ENCODE results near the gene MAP4K4.
"Not testable (repeated sequence)": the region's sequence is repeated elsewhere in the genome, so short reads cannot be mapped to it uniquely, and the experiment has no call there.

Gene MAP4K4

GRCh38 chr2:101905746-101906336 lies 208.3 kb downstream of the MAP4K4 start:
- no peak for DNase-seq (ENCODE audit: low read depth)

GRCh38 chr2:101909760-101910159 lies 212.3 kb downstream of the MAP4K4 start:
- DNase-seq (ENCODE audit: low read depth): no peak

- DNase-seq (ENCODE audit: low read depth): no peak
Observed at GRCh38 chr2:101912545-101912944, 215.0 kb downstream of the MAP4K4 start.

- DNase-seq (ENCODE audit: low read depth): no peak
Observed at GRCh38 chr2:101921319-101921952, 223.9 kb downstream of the MAP4K4 start.

DNA sequence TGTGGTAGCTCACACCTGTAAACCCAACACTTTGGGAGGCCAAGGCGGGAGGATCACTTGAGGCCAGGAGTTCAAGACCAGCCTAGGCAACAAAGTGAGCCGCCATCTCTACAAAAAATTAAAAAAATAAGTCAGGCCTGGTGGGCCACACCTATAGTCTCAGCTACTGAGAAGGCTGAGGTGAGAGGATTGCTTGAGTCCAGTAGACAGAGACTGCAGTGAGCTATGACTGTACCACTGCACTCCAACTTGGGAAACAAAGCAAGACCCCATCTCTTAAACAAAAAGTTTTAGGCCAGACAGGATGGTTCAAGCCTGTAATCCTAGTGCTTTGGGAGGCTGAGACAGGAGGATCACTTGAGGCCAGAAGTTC lies 224.4 kb downstream of the MAP4K4 start:
- DNase-seq (ENCODE audit: low read depth): no peak

GRCh38 chr2:101924311-101924710 lies 226.8 kb downstream of the MAP4K4 start:
- DNase-seq (ENCODE audit: low read depth): not testable (repeated sequence)

DNA sequence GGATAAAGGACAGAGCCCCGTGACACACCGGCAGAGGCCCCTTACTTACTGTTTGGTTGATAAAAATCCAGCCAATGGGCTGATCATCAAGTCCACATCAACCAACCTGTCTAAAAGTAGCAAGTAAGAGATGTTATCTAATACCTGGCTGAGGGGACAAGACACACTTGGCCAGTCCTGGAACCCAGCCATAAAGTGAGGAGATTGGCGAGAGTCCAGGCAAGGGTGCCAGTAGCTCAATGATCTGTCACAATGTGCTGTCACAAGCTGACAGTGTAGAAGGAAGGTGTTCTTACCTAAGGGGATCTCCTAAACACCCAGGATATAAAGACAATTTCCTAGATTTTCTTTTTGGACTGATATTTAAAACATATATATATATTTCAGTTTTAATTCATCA lies 232.5 kb downstream of the MAP4K4 start:
- DNase-seq (ENCODE audit: low read depth): no peak

DNA sequence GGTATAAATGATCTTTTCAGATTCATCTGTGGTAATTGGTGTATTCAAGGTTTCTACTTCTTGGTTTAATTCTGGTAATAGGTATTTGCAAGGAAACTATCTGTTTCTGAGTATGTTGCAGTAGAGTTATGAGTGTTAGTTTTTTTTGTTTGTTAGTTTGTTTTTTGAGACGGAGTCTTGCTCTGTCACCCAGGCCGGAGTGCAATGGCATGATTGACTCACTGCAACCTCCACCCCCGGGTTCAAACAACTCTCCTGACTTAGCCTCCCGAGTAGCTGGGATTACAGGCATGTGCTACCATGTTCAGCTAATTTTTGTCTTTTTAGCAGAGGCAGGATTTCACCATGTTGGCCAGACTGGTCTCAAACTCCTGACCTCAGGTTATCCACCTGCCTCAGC lies 233.3 kb downstream of the MAP4K4 start:
- no peak for DNase-seq (ENCODE audit: low read depth)

- no peak for DNase-seq (ENCODE audit: low read depth)
Observed at GRCh38 chr2:101931402-101931801, 233.9 kb downstream of the MAP4K4 start.

- not testable (repeated sequence) for DNase-seq (ENCODE audit: low read depth)
Observed at GRCh38 chr2:101935764-101936163, 238.3 kb downstream of the MAP4K4 start.

GRCh38 chr2:101942851-101943250 lies 245.3 kb downstream of the MAP4K4 start:
- DNase-seq (ENCODE audit: low read depth): no peak
